NCI-H2081 (cell line): ENCODE results near the gene LMAN2.
"Not testable (repeated sequence)": the region's sequence is repeated elsewhere in the genome, so short reads cannot be mapped to it uniquely, and the experiment has no call there.

Experiments
- DNase-seq, 2 experiments: peaks; one replicate each; lab custom pipeline; 2025; lab: John Stamatoyannopoulos, UW

The LMAN2 gene

GRCh38 chr5:177306674-177307543, 44.6 kb downstream of the LMAN2 start:
- no peak for DNase-seq

GRCh38 chr5:177306103-177306640, 45.3 kb downstream of the LMAN2 start:
- DNase-seq: not testable (repeated sequence)

GRCh38 chr5:177304392-177305119, 46.9 kb downstream of the LMAN2 start:
- DNase-seq: no peak

GRCh38 chr5:177303925-177304391, 47.5 kb downstream of the LMAN2 start:
- DNase-seq: no peak

- DNase-seq: peak; percentile 67 to 78
Observed at GRCh38 chr5:177303121-177303924, 48.1 kb downstream of the LMAN2 start, which contains the start of the genes PRELID1 and RAB24. PRELID1 (plus strand) TSS chr5:177303799; CDS start chr5:177303986, 187 bp downstream. RAB24 (minus strand) TSS chr5:177303719; CDS start chr5:177303288, 431 bp downstream.

GRCh38 chr5:177302354-177303110, 48.9 kb downstream of the LMAN2 start:
- no peak for DNase-seq

- peak; percentile 70 to 88 for DNase-seq
Observed at GRCh38 chr5:177301503-177302165, 49.8 kb downstream of the LMAN2 start.

GRCh38 chr5:177300951-177301350, 50.5 kb downstream of the LMAN2 start:
- no peak for DNase-seq

GRCh38 chr5:177300236-177300880, 51.1 kb downstream of the LMAN2 start:
- DNase-seq: peak in 1 of 2 experiments; percentile 18

GRCh38 chr5:177299697-177300096, 51.8 kb downstream of the LMAN2 start:
- DNase-seq: no peak

GRCh38 chr5:177297922-177298321, 53.5 kb downstream of the LMAN2 start:
- no peak for DNase-seq

- DNase-seq: peak; percentile 30 to 74
Observed at GRCh38 chr5:177296581-177296980, 54.9 kb downstream of the LMAN2 start.

GRCh38 chr5:177295924-177296323, 55.5 kb downstream of the LMAN2 start:
- no peak for DNase-seq

- no peak for DNase-seq
Observed at GRCh38 chr5:177294632-177295031, 56.8 kb downstream of the LMAN2 start.

GRCh38 chr5:177293819-177294581, 57.5 kb downstream of the LMAN2 start:
- DNase-seq: no peak

GRCh38 chr5:177291735-177292134, 59.7 kb downstream of the LMAN2 start:
- no peak for DNase-seq

- no peak for DNase-seq
Observed at GRCh38 chr5:177290816-177291596, 60.5 kb downstream of the LMAN2 start.

GRCh38 chr5:177288191-177288590, 63.3 kb downstream of the LMAN2 start:
- no peak for DNase-seq
